ENCODE data around the gene ARFIP2.

DNA sequence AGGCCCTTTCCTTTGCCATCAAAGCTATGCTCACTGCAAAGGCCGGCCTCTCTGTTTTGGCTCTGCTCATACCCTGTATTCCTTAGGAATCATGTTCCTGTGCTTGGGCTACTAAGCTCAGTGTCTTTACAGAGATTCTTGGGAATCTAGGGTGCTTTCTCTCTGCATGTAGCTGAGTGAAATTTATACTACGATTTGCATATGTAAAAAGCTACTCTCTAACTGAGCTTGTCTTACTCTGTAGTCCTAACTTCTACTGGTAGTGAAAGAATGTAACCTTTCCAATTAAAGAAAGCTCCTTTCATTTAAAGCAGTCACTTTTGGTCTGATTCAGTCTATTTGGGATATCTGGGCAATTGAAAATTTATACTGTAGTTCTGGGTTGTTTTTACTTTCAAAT lies 48.1 kb upstream of the ARFIP2 start:
- no peak for TF ChIP-seq GATA2 (IDR thresholded peaks at IDR 0.05; ENCODE audit: insufficient read depth, insufficient read length, low read depth, low read length)
- TF ChIP-seq, protein P1, sequence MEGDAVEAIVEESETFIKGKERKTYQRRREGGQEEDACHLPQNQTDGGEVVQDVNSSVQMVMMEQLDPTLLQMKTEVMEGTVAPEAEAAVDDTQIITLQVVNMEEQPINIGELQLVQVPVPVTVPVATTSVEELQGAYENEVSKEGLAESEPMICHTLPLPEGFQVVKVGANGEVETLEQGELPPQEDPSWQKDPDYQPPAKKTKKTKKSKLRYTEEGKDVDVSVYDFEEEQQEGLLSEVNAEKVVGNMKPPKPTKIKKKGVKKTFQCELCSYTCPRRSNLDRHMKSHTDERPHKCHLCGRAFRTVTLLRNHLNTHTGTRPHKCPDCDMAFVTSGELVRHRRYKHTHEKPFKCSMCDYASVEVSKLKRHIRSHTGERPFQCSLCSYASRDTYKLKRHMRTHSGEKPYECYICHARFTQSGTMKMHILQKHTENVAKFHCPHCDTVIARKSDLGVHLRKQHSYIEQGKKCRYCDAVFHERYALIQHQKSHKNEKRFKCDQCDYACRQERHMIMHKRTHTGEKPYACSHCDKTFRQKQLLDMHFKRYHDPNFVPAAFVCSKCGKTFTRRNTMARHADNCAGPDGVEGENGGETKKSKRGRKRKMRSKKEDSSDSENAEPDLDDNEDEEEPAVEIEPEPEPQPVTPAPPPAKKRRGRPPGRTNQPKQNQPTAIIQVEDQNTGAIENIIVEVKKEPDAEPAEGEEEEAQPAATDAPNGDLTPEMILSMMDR (IDR thresholded peaks at IDR 0.05; ENCODE audit: extremely low read depth in 1 of 2, insufficient read depth in 1 of 2, low read depth in 1 of 2, low read length in 2 of 2), result no peak
- TF ChIP-seq POLR2A (IDR thresholded peaks at IDR 0.05; ENCODE audit: low read depth, low read length), result no peak
- TF ChIP-seq JUN (IDR thresholded peaks at IDR 0.05; ENCODE audit: borderline replicate concordance, insufficient read depth, insufficient read length, low read depth), result no peak
- TF ChIP-seq EZH2 (IDR thresholded peaks at IDR 0.05; ENCODE audit: borderline replicate concordance, low read depth, low read length, severe bottlenecking), result no peak
- TF ChIP-seq, protein P2, sequence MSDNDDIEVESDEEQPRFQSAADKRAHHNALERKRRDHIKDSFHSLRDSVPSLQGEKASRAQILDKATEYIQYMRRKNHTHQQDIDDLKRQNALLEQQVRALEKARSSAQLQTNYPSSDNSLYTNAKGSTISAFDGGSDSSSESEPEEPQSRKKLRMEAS (IDR thresholded peaks at IDR 0.05; ENCODE audit: insufficient read depth, insufficient read length), result no peak
- TF ChIP-seq POLR2AphosphoS5 (IDR thresholded peaks at IDR 0.05; ENCODE audit: insufficient read depth, low read depth, low read length), result no peak
- TF ChIP-seq MYC (IDR thresholded peaks at IDR 0.05; ENCODE audit: low read depth, low read length), result no peak
